Left hindlimb (tissue), 1 donor: Measurements from ENCODE around the gene ODF2.

Source experiments
- DNase-seq: peaks from one replicate; pipeline ENCODE4 v3.0.0-alpha.2; 2018

The ODF2 gene

DNA sequence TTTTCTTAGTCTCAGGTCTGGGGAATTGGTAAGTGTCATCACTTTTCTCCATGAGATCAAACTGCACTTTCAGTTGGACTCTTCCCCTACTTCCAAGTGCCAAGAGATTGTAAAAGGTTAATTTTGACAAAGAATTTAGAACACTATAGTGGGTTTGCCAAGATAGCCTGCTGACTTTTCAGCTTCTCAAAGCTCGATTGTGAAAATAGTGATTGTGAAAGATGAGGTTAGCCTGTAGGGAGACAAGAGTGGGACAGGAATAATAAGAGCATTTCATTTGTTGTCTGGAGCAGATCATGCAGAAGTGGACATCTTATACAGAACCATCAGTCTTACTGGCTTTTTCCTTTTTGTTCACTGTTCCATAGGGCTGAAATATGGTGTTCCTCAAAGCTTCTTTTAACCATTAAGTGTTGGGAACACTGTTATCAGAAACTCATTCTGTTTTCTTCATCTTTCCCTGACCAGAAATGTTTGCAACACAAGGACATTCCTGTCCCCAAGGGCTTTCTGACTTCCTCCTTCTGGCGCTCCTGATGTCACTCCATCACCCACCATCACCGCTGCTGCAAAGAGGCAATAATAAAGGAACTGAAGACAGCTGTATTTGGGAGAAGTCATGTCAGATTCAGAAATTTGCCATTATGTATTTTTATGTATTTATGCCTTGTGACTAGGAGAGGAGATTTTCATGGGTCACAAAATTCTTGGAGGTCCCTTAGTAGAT is 85.0 kb downstream of the ODF2 start:
- no peak for DNase-seq

DNA sequence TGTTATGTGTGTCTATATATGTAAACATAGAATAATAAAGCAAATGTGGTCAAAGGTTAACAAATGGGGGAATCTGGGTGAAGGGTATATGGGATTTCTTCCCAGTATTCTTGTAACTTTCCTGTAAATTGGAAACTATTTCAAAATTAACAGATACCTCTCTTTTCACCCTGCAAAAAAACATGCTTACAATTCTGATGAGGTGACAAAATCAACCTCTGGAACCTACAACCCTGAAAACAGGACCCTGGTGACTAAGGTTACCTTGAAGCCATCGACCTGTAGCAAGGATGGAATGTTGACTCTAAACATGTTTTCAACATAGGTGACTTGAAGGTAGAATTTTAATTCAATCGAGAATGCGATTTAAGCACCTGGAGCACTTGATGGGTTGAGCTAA is 90.7 kb downstream of the ODF2 start:
- no peak for DNase-seq

DNA sequence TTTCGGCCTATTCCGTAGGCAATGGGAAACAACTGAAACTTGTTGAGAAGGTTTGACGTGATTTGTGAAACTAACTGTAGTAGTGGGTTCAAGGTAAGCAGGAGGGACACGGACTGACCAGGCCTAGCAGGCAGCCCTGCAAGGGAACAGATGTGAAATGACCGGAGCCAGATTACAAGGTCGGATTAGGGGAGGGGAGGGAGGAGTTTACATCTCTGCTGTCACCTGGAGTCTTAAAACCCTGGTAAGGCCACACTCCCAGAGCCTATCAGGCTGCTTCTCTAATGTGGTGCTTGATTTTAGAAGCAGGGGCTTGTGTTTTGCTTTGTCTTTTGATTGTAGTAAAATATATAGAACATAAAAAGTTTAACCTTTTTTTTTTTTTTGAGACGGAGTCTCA is 93.1 kb downstream of the ODF2 start:
- no peak for DNase-seq

DNA sequence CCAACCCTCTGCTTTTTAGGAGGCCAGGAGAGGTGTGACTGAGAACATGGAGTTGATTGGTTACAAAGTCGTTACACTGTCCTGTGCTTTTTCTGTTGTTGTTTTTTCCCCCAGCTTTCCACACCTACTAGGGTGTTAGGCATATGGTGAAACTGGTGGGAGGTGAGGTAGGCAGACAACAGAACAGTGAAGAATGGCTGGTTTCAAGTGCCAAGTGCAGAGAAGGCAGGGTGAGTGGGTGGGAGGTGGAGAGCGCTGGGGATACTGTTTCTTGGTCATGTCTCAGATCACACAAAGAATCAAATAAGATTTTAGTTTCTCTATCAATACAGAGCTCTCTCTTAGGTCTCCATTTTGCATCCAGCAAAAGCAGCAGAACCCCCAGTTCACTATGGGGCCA is 94.4 kb downstream of the ODF2 start:
- DNase-seq, result no peak
